ENCODE results near the gene CCDC179. TPM values are rescaled to one million over a fixed set of nuclear protein-coding genes. Genes with fewer than 3 reads are reported as not detected.
A peak's percentile ranks its signal among the peaks of the same experiment; 100 is the strongest.

CCDC179 gene
- total RNA-seq, 6 donors from 2014 or later: not detected

DNA sequence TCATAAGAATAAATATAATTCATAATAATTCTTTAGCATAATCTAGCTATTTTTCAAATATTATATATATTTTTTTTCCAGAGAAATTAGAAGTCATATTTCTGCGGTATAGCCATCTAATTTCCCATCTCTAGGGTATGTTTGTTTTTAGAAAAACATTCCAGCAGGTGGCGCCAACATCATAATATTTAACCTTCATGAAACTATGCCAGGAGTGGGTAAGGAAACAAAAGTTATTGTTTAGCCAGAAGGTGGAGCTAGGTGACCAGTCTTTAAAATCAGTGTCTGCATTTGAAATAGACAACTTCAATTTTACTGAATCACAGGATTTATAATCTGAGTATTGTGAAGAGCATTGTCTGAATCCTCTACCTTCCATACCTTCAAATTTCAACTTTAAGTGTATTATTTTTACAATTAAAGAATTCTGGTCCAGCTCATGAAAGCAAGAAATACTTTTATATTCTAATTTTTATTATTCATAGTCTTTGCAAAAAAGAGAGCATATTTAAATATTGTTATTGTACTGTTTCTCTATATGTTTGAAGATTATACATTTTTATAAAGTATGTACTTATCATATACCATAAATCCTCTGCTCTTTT, 15.7 kb upstream of the CCDC179 start:
- peak; percentile 53 to 85 for ATAC-seq (ENCODE audit: low FRiP score in 2 of 2)

DNA sequence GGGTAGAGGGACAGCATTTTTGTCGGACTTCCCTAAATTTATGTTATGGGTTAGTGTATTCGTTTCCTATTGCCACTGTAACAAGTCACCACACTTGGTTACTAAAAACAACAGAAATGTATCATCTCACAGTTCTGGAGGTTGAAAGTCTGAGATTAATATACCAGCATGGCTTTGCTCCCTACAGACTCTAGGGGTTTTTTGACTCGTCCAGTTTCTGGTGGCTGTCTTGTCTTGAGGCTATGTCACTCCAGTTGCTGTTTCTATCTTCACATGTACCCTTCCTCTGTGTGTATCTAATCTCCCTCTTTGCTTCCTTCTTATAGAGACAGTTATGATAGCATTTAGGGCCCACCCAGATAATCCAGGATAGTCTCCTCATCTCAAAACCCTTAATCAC, 9.1 kb upstream of the CCDC179 start:
- ATAC-seq (ENCODE audit: low FRiP score in 2 of 2) (no peak), DNase-seq (no peak)
- WGBS, 2 donors: 88 to 98% methylated on average over 3 of the region's 3 CpGs

More for the DNA sequence above, 15.7 kb upstream of the CCDC179 start:
- 2% methylated on average over 2 of the region's 2 CpGs for WGBS, 2 donors
- Histone ChIP-seq H3K27ac (no peak overlapping the region), H3K36me3 (no peaks in the 10 kb centered on the region), H3K27me3 (no peaks in the 10 kb centered on the region), H3K4me1 (no peaks in the 10 kb centered on the region), H3K9me3 (no peaks in the 10 kb centered on the region), H3K4me3 (no peak overlapping the region)
- DNase-seq: peak in 1 of 2 donors; percentile 36
- TF ChIP-seq, protein P1, sequence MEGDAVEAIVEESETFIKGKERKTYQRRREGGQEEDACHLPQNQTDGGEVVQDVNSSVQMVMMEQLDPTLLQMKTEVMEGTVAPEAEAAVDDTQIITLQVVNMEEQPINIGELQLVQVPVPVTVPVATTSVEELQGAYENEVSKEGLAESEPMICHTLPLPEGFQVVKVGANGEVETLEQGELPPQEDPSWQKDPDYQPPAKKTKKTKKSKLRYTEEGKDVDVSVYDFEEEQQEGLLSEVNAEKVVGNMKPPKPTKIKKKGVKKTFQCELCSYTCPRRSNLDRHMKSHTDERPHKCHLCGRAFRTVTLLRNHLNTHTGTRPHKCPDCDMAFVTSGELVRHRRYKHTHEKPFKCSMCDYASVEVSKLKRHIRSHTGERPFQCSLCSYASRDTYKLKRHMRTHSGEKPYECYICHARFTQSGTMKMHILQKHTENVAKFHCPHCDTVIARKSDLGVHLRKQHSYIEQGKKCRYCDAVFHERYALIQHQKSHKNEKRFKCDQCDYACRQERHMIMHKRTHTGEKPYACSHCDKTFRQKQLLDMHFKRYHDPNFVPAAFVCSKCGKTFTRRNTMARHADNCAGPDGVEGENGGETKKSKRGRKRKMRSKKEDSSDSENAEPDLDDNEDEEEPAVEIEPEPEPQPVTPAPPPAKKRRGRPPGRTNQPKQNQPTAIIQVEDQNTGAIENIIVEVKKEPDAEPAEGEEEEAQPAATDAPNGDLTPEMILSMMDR (IDR thresholded peaks at IDR 0.05): peak; percentile 56 to 73 (median 64)
- no peak for TF ChIP-seq POLR2A (IDR thresholded peaks at IDR 0.05)

DNA sequence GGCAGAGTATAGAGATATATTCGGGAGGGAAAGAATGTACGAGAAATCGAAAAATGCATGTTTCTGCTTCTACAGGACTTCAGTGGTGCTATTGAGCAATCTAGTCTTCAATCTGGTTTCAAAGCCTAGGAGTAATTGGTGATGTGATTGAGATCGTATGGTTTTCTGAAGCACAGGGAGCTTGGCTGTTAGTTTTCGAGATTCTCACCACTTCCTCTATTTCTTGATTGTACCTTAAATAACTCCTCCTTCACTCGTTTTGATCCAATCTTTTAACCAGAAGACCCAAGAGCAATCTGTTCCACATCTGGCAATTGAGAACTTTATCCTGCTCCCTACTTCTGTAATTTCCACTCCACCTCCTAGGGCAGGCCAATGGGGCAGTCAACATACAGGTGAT, 518 bp downstream of the CCDC179 start:
- no peaks in the 10 kb centered on the region for H3K4me1 ChIP-seq
- no peak overlapping the region for H3K27ac ChIP-seq
- H3K9me3 ChIP-seq: no peaks in the 10 kb centered on the region
- H3K27me3 ChIP-seq: no peaks in the 10 kb centered on the region
- TF ChIP-seq EP300 (IDR thresholded peaks at IDR 0.05) (no peak), POLR2AphosphoS5 (IDR thresholded peaks at IDR 0.05) (no peak), POLR2A (IDR thresholded peaks at IDR 0.05) (no peak)
- TF ChIP-seq, protein P1 (IDR thresholded peaks at IDR 0.05): no peak
- DNase-seq (no peak), ATAC-seq (ENCODE audit: low FRiP score in 2 of 2) (no peak)
- no peaks in the 10 kb centered on the region for H3K36me3 ChIP-seq
- 91 to 94% methylated on average over 6 of the region's 6 CpGs for WGBS, 2 donors
- no peak overlapping the region for H3K4me3 ChIP-seq

More for the DNA sequence above, 9.1 kb upstream of the CCDC179 start:
- no peaks in the 10 kb centered on the region for H3K4me1 ChIP-seq
- no peaks in the 10 kb centered on the region for H3K36me3 ChIP-seq
- H3K9me3 ChIP-seq: no peaks in the 10 kb centered on the region
- H3K4me3 ChIP-seq: no peak overlapping the region
- TF ChIP-seq, protein P1 (IDR thresholded peaks at IDR 0.05): no peak
- TF ChIP-seq POLR2A (IDR thresholded peaks at IDR 0.05) (no peak), POLR2AphosphoS5 (IDR thresholded peaks at IDR 0.05) (no peak)
- no peak overlapping the region for H3K27ac ChIP-seq
- H3K27me3 ChIP-seq: no peaks in the 10 kb centered on the region

DNA sequence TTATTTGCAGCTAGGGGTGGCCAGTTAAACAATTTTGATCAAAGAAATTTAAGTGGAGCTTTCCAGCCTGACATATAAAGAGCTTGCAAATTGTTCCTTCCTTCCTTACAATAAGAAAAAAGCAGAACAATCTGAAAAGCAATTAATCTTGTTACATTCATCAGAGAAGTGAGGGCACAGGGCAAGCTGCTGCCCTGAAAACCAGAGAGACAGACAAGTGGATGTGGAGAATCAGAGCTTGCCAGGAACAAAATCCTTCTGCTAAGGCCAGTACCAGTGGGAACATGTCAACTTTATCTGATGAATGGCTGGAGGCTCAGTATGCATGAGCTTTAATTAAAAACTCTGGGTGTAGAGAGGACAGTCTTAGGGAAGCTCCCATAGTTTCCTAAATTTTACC, 8.8 kb downstream of the CCDC179 start:
- ATAC-seq (ENCODE audit: low FRiP score in 2 of 2) (no peak), DNase-seq (no peak)
- no peak for TF ChIP-seq EP300 (IDR thresholded peaks at IDR 0.05)
- TF ChIP-seq POLR2A (IDR thresholded peaks at IDR 0.05): no peak
- H3K4me3 ChIP-seq: no peak overlapping the region
- no peaks in the 10 kb centered on the region for H3K27me3 ChIP-seq
- H3K36me3 ChIP-seq: no peaks in the 10 kb centered on the region
- no peaks in the 10 kb centered on the region for H3K9me3 ChIP-seq
- no peaks in the 10 kb centered on the region for H3K4me1 ChIP-seq
- H3K27ac ChIP-seq: no peak overlapping the region

DNA sequence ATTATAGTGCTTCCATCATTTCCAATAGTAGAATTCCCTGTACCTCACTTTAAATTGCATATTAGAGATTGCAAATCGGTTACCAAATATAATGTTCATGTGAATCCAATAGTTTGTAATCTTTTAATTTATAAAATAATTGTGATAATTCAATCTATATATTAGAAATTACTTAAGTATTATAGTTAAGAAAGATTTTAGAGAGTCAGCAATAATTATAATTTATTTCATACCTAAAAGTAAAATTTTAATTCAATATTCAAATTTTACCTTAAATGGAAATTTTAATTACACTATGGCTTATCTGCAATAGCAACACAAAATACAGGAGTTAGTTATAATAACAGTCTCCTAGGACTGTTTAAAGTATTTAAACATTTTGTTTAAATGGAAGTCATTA, 13.5 kb downstream of the CCDC179 start:
- DNase-seq (no peak), ATAC-seq (ENCODE audit: low FRiP score in 2 of 2) (no peak)
- WGBS, 2 donors: 85 to 93% methylated on average over 1 of the region's 1 CpG
- TF ChIP-seq, protein P1 (IDR thresholded peaks at IDR 0.05): no peak
- no peak for TF ChIP-seq POLR2AphosphoS5 (IDR thresholded peaks at IDR 0.05)
- TF ChIP-seq EP300 (IDR thresholded peaks at IDR 0.05): no peak
- no peak for TF ChIP-seq POLR2A (IDR thresholded peaks at IDR 0.05)
- no peaks in the 10 kb centered on the region for H3K27me3 ChIP-seq
- H3K27ac ChIP-seq: no peak overlapping the region
- no peaks in the 10 kb centered on the region for H3K36me3 ChIP-seq
- no peak overlapping the region for H3K4me3 ChIP-seq
- H3K4me1 ChIP-seq: no peaks in the 10 kb centered on the region
- H3K9me3 ChIP-seq: no peaks in the 10 kb centered on the region

All from upper lobe of left lung (tissue), 6 donors.